ENCODE results near the gene GPR155. TPM values are rescaled to one million over a fixed set of nuclear protein-coding genes. Genes with fewer than 3 reads are reported as not detected.

Gene GPR155
- total and polyA plus RNA-seq, 9 of the 15 experiments (the other 6 are each of a cell fraction or from before 2014, with no cell fraction given), result 0.04 to 0.40 (median 0.11) TPM; not detected in 1

DNA sequence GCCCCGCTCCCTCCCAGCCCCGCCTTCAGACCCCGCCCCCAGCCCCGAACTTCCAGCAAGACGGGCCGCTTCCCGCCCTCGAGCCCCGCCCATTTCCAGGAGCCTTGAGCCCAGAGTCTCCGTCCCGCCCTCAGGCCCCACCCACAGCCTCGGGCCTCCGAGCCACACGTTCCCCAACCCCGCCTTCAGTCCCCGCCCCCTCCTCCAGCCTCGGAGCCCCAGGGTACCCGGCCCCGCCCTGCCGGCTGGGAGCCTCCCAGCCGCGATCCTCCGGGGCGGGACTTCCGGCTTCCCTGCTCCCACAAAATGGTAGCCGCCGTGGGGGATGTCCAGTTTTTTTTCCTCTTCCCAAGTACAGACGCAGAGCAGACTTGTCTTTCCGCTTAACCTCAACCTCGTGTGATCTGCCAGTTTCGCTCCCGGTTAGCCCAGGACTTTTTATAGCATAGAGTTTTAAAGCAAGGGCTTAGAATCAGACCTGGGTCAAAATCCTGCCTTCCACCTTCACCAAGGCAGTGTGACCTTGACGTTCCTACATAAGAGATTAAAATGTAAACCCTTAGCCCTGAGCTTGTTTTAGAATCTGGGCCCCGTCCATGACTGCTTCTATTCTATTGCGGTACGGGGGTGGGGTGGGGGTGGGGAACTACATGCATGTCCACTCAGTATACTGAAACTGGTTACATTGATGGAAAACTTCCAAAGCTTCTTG lies 435 bp upstream of the GPR155 start (continued):
- TF ChIP-seq, protein P1, sequence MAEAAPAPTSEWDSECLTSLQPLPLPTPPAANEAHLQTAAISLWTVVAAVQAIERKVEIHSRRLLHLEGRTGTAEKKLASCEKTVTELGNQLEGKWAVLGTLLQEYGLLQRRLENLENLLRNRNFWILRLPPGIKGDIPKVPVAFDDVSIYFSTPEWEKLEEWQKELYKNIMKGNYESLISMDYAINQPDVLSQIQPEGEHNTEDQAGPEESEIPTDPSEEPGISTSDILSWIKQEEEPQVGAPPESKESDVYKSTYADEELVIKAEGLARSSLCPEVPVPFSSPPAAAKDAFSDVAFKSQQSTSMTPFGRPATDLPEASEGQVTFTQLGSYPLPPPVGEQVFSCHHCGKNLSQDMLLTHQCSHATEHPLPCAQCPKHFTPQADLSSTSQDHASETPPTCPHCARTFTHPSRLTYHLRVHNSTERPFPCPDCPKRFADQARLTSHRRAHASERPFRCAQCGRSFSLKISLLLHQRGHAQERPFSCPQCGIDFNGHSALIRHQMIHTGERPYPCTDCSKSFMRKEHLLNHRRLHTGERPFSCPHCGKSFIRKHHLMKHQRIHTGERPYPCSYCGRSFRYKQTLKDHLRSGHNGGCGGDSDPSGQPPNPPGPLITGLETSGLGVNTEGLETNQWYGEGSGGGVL (CRISPR knock-in tag; IDR thresholded peaks at IDR 0.05), result no peak
- TF ChIP-seq, protein P2, sequence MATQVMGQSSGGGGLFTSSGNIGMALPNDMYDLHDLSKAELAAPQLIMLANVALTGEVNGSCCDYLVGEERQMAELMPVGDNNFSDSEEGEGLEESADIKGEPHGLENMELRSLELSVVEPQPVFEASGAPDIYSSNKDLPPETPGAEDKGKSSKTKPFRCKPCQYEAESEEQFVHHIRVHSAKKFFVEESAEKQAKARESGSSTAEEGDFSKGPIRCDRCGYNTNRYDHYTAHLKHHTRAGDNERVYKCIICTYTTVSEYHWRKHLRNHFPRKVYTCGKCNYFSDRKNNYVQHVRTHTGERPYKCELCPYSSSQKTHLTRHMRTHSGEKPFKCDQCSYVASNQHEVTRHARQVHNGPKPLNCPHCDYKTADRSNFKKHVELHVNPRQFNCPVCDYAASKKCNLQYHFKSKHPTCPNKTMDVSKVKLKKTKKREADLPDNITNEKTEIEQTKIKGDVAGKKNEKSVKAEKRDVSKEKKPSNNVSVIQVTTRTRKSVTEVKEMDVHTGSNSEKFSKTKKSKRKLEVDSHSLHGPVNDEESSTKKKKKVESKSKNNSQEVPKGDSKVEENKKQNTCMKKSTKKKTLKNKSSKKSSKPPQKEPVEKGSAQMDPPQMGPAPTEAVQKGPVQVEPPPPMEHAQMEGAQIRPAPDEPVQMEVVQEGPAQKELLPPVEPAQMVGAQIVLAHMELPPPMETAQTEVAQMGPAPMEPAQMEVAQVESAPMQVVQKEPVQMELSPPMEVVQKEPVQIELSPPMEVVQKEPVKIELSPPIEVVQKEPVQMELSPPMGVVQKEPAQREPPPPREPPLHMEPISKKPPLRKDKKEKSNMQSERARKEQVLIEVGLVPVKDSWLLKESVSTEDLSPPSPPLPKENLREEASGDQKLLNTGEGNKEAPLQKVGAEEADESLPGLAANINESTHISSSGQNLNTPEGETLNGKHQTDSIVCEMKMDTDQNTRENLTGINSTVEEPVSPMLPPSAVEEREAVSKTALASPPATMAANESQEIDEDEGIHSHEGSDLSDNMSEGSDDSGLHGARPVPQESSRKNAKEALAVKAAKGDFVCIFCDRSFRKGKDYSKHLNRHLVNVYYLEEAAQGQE (IDR thresholded peaks at IDR 0.05; ENCODE audit: borderline replicate concordance), result no peak
- TF ChIP-seq, protein P2 (CRISPR knock-in tag; IDR thresholded peaks at IDR 0.05; ENCODE audit: low read depth), result no peak
- TF ChIP-seq TSC22D4 (tag; IDR thresholded peaks at IDR 0.05) (no peak), TEAD4 (IDR thresholded peaks at IDR 0.05; ENCODE audit: low read length) (peak; percentile 49; the same call in 1 of the 2 replicates), TEAD4 (CRISPR knock-in tag; IDR thresholded peaks at IDR 0.05; ENCODE audit: borderline replicate concordance) (no peak), CREB1 (IDR thresholded peaks at IDR 0.05) (0 out of 2 replicates have a peak, but pooled peaks have one; percentile 26), CREB1 (CRISPR knock-in tag; IDR thresholded peaks at IDR 0.05) (no peak), NCOA4 (IDR thresholded peaks at IDR 0.05; ENCODE audit: partially characterized antibody) (no peak), RBM17 (IDR thresholded peaks at IDR 0.05; ENCODE audit: borderline replicate concordance, low read depth, low read length) (no peak), ZNF589 (CRISPR knock-in tag; IDR thresholded peaks at IDR 0.05; ENCODE audit: low read depth) (no peak), ZNF133 (CRISPR knock-in tag; IDR thresholded peaks at IDR 0.05) (no peak), NR2F6 (CRISPR knock-in tag; IDR thresholded peaks at IDR 0.05) (no peak)
- TF ChIP-seq, protein P3, sequence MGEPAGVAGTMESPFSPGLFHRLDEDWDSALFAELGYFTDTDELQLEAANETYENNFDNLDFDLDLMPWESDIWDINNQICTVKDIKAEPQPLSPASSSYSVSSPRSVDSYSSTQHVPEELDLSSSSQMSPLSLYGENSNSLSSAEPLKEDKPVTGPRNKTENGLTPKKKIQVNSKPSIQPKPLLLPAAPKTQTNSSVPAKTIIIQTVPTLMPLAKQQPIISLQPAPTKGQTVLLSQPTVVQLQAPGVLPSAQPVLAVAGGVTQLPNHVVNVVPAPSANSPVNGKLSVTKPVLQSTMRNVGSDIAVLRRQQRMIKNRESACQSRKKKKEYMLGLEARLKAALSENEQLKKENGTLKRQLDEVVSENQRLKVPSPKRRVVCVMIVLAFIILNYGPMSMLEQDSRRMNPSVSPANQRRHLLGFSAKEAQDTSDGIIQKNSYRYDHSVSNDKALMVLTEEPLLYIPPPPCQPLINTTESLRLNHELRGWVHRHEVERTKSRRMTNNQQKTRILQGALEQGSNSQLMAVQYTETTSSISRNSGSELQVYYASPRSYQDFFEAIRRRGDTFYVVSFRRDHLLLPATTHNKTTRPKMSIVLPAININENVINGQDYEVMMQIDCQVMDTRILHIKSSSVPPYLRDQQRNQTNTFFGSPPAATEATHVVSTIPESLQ (CRISPR knock-in tag; IDR thresholded peaks at IDR 0.05), result no peak
- TF ChIP-seq, protein P4, sequence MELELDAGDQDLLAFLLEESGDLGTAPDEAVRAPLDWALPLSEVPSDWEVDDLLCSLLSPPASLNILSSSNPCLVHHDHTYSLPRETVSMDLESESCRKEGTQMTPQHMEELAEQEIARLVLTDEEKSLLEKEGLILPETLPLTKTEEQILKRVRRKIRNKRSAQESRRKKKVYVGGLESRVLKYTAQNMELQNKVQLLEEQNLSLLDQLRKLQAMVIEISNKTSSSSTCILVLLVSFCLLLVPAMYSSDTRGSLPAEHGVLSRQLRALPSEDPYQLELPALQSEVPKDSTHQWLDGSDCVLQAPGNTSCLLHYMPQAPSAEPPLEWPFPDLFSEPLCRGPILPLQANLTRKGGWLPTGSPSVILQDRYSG (tag; conservative IDR thresholded peaks at IDR 0.05; ENCODE audit: low read depth), result 0 out of 2 replicates have a peak, but pooled peaks have one; percentile 51

All from K562 (cell line).